GM21717 (cell line): Measurements from ENCODE around the gene NUDCD3.
A peak's percentile ranks its signal among the peaks of the same experiment; 100 is the strongest.

ENCODE experiments used
- ATAC-seq: cut with Tn5 transposase; IDR thresholded peaks from one replicate; pipeline ENCODE4 v1.9.1; 2021; ENCODE audit warnings: mild to moderate bottlenecking, moderate library complexity; ENCODE audit not compliant: unreplicated experiment

NUDCD3 gene

DNA sequence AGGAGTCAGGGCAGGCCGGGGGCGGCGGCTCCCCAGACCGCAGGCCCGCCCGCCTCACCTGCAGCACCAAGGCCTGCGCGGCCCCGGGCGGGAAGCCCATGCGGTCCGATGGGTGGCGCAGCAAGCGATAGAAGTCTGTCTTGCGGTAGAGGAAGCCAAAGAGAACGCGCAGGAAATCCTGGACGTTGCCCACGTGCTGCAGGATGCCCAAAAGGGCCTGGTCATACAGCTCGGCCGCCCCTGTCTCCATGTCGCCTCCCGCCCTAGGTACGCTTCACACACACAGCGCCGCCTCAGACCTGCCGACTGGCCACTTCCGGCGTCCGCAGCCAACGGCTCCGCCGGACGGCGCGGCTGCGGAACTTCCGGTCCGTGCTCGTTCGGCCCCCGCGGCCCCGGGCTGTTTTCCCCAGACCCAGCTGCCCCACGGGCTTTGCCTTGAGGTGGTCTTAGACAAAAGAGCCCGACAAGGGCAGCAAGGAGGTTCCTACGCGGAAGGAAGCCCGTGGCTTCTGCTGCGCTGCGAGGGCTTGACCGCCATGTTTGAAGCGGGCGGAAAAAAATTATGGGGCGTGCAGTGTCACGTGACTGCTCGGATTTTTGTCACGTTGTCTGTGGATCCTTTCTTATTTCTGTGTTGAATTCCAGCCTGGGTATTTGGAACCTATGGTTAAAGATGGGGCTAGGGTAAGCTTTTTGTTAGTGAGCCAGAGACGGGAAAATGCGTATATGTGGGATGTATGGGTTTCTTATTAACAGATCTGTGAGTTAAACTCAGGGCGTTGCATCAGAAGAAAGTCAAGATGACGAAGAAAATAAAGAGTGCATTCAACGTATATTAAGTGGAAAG, at the start of gene NUDCD3:
NUDCD3 (minus strand) TSS at position 308 of the 850 bp plus-strand sequence; CDS start at position 250, 58 bp downstream.
- ATAC-seq: peak; percentile 88

DNA sequence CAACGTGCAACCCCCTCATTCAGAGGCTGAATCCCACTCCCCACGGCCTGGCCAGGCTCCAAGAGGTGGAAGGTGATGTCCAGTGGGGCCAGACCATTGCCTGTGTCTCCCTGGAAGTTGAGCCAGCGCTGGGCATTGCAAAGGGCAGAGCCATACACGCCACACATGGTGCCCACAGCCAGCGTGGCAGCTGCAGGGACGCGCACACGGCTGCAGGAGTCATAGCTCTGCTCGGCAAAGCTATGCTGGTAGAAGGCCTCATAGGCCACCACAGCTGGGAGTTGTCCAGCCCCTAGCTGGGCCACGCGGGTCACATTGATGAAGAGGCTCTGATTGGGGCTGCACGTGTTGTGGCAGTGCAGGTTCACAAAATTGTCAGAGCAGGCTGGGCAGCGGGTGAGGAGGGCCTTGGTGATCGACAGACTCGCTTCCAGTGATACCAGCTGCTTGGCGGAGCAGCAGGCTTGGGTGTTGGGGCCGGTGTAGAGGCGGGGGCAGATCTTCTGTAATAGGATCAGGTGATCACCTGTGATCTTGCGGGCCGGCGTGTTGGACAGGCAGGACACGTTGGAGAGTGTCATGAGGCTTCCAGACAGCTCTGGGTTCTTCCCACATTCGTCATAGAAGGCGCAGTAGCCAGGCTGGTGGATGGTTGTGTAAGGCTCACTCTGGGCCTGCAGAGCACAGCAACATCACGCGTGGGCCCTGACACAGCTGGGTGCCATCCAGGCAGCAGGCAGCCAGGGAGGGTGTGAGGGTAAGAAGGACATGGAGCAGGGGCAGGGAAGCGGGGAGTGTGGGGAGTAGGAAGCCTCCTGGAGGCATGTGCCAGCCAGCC, 49.4 kb upstream of the NUDCD3 start:
- ATAC-seq: no peak

DNA sequence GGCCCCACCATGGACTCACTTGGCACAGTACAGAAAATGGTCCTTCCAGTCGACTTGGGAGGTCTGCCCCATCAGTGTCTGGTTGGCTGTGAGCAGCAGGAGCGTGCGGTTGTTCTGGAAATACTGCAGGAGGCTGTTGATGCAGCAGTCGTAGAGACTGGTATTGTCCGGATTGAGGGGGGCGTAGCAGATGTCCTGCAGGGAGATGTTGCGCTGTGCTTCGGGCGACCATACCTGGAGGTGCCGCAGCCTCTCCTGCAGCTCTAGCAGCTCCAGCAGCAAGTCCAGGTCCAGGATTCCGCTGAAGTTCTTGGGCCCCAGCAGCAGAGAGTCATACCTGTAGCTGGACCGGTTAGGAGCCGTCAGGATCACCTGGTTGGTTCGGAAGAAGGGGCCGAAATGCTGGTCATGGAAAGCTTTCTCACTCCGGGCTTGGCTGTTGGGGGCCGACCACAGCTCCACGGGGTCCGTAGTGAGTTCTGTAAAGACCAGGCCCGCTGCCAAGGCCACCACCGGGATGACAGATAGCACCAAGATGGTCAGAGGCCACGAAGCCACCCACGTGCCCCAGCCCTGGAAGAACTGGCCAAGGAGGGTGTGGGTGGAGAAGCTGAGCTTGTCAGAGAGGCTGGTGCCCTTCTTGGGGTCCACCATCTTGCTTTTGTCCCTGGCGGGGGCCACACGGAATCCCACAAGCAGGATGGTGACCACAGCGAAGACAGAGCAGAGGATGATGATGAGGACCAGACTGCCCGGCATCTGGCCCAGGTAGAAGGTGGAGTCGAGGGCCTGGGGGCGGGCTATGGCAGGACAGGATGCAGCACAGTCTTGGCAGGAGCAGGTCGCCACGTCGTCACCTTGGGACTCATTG, 48.6 kb upstream of the NUDCD3 start:
- no peak for ATAC-seq

DNA sequence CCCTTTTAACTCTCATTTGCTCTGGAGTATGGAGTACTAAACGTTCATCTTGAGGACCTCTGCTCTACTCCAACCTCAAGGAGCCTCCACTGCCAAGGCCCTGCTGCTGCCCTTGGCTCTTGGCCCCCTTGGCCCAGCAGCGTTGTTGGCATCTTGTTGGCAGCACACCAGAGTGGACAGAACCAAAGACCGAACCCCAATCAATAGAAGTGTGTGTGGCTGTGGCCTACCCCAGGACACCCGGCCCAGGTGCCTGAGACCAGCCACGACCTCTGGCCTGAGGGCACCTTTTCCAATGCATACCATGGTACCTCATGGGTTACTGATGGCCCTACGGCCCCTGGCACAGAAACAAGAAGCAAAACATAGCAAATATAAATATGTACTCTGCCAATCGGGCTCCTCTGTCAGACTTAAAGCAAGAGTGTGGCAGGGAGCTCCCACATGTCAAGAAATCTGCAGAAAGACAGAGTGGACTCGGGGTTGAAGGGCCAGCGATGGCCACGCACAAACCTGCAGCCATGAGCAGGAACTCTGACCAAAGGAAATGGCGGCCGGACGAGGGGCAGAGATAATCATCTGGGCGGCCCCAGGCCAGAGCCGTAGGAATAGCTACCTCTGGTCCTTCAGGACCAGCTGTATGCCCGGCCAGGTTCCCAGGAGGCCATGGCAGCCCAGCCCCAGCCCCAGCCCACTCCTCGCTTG, 47.8 kb upstream of the NUDCD3 start:
- ATAC-seq: no peak

DNA sequence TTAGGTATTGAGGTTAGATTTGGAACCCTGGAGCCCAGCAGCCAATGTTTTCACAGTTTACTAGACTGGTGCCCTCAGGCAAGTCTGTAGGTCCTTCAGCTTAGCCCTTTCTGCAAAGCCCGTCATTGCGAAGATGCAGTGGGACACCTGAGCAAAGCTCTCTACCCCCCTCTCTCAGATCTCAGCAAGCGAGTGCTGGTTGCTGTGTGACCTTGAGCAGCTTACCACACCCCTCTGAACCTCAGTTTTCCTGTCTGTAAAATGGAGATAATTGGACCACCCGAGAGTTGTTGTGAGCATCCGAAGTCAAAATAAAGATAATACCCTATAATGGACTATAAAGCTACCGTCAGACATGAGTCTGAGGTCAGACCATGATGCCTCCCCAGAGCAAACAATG, 47.0 kb upstream of the NUDCD3 start:
- ATAC-seq: no peak

DNA sequence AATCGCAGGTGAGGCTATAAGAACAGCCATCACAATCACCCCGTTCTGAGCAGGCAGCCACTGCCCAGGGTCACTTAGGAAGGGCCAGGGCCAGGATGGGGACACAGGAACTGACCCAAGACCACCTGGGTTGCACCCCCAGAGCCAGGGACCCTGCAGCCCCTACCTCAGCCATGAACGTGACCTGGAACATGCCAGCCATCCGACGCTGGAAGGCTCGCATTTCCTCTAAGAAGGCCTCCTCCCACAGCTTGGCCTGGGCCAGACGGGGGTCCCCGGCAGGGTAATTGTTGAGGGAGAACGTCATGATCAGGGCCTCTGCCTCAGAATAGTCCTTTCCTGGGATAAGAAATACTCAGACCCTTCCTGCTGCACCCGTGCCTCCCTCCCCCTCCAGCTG, 45.6 kb upstream of the NUDCD3 start:
- ATAC-seq: no peak

DNA sequence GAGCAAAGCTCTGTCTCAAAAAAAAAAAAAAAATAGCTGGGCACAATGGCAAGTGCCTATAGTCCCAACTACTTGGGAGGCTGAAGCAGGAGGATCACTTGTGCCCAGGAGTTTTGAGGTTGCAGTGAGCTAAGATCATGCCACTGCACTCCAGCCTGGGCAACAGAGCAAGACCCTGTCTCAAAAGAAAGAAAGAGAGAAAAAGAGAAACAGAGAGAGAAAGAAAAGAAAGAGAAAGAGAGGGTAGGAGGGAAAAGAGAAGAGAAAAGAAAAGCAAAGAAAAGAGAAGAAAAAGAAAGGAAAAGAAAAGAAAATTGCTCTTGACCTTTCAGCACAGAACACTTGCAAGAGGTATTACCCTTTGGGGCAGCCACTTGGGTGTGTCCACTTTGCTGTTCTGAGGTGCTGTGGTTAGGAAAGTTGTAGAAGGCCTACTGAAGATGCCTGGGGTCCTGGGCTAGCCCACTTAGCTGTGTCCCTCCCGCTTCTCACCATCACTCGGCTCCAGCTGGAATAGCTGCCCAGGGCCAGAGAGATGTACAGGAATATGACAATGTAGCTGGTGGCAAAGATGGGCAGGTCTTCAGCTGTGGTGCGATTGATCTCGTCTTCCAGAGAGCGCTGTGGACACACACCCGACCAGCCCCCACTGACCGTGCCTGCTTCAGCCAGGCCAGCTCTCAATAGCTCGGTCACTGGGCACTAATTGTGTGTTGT, 45.0 kb upstream of the NUDCD3 start:
- no peak for ATAC-seq

DNA sequence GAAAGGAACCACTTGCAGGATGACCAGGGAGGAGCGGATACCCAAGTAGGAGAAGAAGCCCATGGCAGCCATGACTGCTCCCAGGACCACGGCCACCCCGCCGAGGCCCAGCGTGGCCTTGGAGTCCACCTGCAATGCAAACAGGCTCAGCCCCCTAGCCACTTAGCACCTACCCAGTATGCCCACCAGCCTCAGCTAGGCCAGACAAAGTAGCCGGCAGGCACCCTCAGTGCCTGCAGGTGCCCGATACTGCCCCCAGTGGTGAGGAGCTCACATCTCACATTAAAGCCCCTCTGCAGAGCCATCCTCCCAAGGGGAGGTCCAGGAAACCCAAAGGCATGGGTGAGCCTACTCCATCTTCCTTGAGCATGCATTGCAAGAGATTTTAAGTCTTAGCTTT, 44.0 kb upstream of the NUDCD3 start:
- ATAC-seq: no peak

DNA sequence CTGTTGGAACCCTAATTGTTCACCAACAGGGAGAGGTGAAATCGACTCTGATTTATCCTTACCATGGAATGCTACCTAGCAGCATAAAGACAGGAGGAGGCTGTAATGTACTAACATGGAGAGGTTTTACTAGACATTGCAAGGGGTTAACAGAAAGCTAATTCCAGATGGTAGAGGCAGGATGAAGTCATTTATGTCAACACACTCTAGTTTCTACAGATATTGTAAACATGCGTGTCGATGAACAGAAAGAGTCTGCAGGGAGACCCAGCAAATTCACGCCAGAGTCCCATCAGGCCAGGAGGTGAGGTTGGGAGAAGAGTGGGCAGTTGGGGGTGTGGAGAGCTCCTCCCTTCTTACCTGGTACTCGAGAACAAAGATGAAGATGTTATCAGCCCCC, 43.6 kb upstream of the NUDCD3 start:
- ATAC-seq: no peak

DNA sequence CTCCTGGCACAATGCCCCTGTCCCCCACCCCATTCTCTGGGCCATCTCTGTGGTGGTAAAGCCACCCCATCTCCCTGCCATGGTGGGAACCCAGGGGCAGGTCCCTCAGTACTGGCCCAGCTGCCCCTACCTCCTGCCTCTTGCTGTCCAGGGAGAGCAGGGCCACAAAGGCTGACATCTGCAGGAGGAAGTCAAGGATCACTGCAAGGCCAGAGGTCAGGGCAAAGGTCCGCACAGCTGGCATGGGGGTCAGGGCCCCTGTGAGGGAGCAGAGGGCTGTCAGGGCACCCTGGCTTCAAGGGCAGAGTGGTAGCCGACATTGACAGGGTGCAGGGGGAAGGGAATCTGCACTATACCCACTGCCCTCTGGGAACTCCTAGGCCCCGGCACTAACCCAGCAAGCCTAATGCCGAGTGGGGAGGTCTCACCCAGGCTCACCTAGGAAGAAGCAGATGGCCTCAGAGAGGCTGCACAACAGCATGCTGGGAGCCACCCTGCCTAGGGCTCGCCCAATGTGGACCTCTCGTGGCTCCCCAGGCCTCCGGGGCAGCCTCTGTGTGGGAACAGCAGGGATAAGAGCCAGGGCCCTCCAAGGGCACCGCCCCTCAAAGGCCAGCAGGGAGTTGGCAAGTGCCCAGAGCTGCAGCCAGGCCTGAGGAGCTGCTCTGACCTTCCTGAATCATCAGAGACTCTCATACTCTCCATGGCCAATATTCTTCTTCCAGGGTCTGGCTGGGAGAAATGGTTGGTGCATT, 43.0 kb upstream of the NUDCD3 start:
- no peak for ATAC-seq

DNA sequence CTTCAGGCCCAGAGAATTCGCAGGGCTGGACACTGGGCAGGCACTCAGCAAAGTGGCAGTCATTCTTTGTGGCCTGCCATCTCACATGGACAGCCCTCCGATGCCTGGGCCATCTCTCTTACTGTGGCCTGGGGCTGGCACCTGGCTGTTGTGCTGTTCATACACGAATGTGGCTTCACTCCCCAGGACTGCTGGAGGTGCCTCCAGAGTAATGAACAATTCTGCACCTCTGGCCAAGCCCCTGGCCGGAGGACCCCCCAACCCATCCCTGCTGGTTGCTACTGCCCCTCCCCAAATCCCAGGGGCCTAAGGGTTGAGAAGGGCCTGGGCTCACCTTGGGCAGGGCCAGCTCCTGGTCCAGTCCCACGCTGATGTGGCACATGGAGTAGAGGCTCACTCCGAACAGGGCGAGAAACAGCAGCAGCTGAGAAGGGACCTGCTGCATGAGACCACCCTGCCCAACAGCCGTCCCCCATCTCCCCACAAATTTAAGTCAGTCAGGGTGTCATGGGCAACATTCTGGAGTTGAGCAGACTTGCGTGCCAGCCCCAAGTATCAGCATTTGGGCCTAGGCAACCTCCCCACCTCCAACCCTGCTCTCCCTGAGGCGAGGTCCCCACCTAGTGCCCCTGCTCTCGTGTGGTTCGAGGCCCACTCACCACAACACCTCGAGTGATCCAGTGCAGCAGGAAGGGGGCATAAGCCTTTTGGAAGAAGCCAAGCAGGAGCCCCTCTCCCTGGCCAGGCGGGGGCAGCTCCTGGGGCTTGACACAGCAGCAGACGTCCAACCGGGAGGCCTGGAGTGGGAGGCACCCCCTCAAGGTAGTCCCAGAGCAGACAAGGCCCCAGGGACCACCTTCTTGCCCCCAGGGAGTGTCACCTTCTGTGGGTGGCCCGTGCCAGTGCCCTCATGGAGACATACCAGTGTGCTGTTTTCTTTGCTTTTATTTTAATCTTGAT, 41.2 kb upstream of the NUDCD3 start:
- ATAC-seq: no peak

DNA sequence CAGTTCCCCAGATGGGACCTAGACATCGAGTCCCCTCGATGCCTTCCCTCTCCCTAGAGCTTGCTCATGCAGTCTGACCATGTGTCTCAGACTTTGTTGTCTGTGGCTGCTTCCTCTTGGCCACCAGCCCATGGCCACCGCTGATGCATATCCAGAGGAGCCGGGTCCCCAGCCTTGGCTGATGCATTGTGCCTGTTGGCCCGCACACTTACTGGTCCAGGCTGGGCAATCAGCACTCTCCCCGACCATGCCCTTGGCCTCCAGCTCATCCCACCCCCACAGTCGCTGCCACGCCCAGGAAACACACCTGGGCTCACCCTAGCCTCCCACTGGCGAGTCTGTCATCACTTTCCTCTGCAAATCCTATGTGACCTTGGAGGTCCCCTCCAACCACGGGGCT, 40.5 kb upstream of the NUDCD3 start:
- no peak for ATAC-seq

DNA sequence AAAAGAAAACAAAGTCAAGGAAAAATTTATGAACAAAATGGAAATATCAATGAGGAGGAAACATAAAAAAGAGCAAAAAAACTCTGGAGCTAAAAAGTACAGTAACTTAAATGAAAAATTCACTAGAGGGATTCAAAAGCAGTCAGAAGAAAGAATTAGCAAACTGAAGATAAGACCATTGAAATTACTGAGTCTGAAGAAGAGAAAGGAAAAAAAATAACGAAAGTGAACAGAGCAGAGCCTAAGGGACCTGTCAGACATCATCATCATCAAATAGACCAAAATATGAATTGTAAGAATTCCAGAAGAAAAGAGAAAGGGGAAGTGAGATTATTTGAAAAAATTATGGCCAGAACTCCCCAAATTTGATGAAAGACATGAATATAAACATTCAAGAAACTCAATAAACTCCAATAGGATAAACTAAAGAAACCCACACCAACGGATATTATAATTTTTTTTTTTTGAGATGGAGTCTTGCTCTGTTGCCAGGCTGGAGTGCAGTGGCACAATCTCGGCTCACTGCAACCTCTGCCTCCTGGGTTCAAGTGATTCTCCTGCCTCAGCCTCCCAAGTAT, 34.4 kb upstream of the NUDCD3 start:
- ATAC-seq: no peak

DNA sequence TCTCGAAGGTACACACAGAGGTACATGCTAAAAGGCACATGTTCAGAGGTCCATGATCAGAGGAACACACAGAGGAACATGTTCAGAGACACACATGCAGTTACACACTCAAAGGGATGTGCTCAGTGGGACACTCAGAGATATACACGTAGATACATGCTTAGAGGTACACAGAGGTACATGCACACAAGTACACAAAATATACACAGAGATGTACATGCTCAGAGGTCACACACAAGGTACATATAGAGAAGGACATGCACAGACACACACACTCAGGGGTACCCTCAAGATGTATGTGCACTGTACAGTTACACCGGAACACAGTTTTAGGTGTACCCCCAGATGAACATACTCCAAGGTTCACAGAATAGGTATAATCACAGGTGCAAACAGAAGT, 31.9 kb upstream of the NUDCD3 start:
- ATAC-seq: no peak

DNA sequence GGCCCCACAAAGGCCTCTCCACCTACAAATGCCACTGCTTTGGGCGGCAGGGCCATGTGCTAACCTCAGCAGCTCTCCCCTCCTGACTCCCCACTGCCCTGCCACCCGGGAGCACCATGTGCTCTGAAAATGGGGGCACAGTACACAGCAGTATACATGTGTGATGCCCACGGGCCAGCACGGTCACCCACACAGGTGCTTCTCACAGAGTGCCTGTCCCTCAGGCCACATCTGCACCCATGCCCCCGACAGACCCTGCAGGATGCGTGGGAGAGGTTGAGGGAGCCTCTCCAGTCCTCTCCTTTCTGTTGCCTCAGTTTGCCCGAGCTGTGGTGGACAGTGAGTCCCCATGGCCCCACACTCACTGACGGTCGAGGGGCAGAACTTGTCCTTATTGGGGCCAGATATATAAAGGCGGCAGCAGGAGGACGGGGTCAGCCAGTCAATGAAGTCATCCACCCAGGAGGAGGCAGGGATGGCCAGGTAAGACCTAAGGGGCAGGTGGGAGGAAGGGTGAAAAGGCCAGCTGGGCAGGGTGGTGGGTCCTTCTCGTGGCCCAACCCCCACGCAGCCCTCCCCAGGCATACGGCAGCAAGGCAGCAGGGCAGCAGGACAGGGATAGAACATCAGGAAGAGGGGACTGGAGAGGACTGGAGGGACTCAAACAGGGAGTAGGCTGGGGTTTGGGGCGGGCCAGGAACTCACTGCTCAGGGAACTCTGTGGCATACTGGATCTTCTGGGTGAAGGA, 31.1 kb upstream of the NUDCD3 start:
- no peak for ATAC-seq

DNA sequence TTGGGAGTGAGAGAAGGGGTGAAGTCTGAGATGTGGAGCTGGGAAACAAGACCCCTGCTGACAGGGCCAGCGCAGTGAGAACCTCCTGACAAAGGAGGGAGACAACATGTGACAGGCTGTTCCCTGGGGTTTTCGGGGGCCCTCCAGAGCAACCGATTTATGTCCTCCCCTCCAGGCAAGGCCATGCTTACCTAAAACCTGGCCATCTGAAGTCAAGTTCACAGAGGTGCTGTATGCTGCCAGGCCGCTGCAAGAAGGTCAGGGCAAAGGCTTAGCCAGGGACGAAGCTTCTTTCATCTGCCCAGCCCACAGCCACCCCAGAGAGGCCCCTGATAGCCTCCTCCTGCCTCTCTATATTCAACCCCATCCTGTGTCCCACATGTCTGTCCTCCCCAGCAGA, 30.1 kb upstream of the NUDCD3 start:
- ATAC-seq: no peak

DNA sequence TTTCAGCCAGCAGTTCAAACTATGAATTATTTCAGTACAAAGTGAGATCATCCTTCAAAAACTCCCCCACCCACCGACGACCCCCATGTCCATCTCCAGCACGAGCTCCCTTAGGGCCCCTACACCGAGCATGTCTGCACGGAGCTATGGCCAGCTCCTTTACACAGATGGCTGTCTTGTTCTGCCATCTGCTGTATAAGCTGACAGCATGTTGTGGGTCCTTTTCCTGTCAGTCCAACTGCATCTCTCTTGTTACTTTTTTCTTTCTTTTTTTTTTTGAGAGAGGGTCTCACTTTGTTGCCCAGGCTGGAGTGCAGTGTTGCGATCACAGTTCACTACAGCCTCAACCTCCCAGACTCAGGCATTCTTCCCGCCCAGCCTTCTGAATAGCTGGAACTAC, 29.1 kb upstream of the NUDCD3 start:
- no peak for ATAC-seq
